Stimulated activated CD4-positive, alpha-beta T cell treated with anti-CD3 and anti-CD28 coated beads, Interleukin-15, amount 100 ng/mL, for 48 hours (primary cell): ENCODE data around the gene PIGN.

Experiments
- DNase-seq, 2 donors: peaks; one replicate each; pipeline ENCODE4 v3.0.0-alpha.2; 2020; ENCODE audit warnings: low read depth in 2 of 2

Gene PIGN

DNA sequence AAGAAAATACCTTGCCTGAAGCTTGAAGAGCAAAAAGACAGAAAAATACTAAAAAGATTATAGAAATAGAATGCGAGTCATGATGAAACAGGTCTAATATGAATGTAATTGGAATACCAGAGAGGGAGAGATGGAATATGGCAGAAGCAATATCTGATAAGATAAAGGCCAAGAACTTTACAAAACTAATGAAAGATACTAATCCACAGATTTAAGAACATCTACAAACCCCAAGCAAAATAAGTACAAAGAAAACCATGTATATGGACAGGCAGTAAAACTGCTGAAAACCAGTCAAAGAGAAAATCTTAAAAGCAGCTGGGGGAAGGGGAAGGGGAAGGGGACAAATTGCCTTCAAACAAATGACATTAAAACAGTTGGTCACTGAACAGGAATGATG, 67.0 kb downstream of the PIGN start:
- no peak for DNase-seq

DNA sequence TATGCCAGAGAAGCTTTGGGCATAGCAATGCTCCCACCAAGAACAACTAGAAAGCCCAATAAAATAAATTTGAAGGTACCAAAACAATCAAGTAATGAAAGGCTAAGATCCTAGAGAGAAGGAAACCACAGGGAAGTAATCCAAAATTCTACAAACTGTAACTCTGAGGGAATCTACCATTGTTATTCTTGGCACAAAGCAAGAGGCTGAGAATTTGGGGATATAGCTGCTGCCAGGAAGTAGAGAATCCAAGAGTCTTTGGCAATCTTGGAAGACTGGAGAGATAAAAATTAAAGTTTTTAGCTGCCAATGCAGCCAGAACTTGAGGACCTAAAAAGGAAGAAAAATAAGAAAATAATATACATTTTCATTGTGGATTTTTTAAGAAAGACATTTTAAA, 68.5 kb downstream of the PIGN start:
- DNase-seq: no peak

DNA sequence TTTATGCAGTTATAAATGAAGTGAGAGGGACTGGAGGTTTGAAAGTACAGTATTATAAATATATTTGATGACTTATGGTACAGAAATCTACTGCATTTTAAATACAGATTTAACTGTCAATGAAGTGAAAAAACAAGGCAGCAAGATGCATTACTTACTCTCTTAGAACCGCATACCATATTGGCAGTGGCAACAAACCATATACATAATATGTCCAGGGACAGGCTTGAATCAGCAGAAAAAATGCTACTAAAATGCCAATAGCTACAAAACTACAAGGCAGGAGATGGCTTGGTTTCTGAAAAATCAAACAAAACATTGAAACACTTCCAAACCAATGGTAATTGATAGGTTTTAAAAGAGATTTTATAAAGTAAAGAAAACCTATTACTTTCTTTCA, 77.2 kb downstream of the PIGN start:
- DNase-seq: no peak

DNA sequence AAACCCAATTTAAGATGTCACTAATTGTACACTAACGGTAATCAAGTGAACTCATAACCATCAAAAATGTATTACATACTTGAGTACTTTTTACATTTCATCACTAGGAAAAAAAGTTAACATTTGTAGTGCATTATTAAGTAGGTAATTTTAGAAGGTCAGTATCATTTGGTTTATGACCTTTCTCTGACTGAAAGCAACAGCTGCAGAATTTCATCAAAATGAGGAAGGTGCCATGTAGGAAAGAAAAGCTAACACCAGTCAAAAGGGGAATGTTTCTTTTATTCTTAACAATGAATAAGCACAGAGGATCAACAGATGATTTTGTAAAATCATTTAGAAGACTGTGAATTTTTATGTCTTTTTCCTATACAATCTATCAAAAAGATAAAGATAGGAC, 79.0 kb downstream of the PIGN start:
- no peak for DNase-seq

DNA sequence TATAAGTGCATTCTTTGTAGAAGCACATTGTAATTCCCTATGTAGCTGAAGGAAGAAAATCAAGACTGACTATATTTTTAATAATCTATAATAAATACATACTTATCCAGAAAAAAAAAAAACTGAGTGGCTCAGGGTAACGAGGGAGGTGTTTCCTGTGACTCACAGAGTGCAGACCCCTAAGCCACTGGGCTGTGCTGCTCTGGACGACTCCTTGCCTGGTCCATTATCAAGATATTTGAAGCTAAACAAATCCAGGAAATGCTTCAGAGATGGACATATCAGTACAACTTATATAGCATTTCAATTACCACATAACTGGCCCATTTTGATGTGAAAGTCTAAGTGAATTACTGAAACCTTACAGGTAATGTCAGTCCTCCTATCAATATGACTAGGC, 80.6 kb downstream of the PIGN start:
- no peak for DNase-seq

DNA sequence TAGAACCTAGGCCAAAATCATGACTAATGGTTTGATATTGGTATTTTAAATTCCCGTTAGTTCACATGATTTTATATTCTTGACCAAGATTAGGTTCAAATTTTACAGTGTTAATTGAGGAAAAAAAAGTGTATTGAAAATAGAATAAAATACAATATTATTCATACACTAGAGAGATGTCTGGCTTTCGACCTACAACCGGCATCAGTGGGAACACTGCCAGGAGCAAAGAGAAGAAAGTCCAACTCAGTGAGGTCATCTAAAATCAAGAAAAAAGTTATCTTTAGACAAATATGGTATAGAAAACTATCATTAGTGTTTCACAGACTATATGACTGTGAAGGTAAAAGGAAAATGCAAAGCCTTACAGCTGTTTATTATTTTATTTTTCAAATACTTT, 81.5 kb downstream of the PIGN start:
- DNase-seq: no peak

DNA sequence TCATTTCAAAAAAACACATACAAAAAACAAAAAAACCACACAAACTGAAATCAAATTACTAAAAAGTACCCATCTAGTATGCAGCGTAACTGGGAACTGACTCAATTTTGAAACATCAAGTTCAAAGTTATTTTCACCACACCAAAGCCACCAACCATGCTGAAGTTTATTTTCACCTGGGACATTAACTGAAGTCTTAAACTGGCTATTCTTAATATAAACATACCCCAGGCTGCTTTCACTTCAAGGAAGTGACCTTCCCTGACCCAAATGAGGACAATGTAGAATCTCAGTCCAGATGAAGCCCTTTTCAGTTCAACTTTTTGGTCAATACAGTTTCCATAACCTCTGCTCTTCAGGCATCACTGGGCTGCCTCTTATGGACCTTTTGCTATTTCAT, 84.6 kb downstream of the PIGN start:
- DNase-seq: no peak

DNA sequence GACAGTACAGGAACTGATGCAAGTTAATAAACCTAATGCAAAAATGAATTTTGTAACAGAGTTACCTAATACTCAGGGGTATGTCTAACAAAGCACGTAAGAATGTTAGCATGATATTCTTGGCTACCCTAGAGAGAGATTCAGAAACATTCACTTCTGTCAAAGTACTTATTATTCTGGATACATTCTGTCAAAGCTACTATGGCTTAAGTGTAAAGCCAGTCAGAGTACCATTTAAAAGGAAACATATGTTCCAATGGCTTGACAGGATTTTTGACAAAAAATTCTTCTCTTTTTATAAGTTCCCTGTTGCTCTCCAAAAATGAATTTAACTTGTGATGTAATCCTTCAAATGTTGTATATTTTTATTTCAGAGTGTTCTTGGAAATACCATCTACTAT, 85.5 kb downstream of the PIGN start:
- DNase-seq: no peak

DNA sequence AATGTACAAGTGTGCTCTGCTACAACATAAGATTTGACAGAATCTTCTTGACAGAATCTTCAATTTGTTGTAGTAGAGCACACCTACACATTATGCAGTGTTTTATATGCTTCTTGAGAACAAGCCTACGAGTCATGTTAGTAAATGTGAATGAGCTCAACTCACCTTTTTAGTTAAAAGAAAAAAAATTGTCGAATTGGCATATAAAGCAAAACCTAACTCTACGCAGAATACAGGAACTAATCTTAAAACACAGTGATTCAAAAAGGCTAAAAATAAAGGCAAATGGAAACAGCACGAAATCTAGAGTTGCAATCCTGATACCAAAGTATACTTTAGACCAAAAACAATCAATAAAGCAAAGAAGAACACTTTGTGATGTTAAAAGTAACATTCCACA, 87.9 kb downstream of the PIGN start:
- DNase-seq: no peak

DNA sequence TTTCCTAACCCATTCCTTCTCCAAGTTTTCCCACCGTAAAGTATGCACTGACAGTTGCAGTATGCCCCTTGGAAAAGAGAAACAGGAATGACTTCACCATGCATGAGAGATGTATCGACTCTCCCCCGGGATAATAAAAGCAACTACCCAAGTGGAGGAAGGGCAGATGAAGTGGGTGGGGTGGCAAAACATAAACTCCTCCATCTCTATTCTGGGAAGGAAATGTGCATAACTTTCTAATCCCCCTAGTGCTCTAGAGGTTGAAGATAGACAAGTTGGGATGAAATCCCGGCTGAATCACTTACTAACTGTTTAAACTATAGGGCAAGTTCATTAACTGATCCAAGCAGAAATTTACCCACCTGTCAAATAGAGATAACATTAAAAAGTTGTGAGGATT, 89.2 kb downstream of the PIGN start:
- no peak for DNase-seq

DNA sequence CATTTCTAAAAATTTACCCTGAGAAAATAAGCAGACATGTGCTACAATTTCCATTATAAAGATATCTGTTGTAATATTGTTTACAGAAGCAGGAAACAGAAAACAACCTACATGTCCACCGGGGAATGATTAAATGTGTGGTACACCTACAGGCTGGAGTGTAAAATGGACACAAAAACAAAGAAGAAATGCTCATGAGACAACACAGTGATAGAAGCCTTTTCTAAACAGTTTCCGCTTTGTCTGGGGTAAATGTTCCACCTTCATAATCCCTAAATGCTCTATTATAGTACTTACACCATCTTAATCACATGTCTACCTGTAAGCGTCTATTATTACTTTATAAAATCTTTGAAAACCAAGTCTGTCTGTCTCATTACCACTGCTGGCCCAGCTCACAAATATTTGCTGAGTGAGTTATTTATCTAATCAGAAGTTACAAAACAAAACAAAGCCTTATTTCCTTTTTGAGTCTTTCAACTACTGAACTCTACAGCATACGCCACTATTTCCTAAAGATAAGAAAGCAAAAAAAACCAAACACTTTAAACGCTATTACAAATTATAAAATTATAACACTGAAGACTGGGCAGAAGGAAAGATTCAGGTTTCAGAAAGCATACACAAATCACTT, 95.3 kb downstream of the PIGN start:
- no peak for DNase-seq

DNA sequence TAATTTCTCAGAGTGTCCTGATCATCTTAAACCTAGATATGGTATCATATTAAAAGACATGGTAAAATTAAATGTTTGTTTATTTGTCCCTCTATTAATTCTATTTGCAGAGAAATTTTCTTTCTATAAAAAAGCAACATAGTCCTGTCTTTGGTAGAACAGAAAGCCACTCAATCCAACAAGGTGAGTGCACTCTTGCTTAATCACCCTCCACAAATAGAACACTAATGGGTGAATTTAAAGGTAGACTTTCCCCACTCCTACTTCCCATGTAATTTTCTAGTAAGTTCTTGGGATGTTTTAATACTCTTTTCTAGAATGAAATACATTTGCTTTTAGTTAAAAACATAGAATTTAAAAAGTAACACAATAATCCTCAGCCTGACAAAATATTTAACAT, 97.7 kb downstream of the PIGN start:
- no peak for DNase-seq

DNA sequence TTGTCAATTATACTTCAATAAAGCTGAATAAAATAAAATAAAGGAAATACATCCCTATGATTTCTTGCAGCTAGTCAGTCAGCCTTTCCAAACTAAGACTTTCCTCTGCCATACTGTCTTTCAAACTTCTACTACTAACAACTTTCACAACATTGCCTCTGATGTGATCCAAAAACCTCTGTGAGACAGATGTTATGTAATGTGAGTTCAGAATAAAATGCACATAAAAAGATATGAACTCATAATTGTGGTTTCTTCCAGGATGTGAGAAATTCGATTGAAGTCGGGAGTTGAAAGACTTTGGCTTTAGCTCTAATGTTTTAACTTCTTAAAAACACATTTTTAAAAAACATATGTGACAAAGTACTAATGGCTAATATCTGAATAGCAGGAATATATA, 98.7 kb downstream of the PIGN start:
- DNase-seq: no peak

DNA sequence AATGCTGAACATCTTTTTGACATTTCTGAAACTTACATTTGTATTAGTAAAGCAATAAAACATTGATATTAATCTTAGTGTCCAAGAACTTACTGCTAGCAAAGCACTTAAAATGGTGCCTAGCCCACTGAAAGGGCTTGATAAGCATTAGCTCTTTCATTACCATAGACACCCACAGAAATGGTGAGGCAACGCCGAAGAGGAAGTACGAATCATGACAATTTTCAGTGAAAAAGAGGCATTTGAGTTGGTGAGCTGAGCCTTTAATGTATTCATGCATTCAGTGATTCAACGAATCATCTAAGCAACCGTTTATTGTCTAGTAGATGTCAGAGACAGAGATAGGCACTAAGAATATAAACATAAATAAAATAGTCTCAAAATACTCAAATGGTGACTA, 101.1 kb downstream of the PIGN start:
- DNase-seq: no peak

DNA sequence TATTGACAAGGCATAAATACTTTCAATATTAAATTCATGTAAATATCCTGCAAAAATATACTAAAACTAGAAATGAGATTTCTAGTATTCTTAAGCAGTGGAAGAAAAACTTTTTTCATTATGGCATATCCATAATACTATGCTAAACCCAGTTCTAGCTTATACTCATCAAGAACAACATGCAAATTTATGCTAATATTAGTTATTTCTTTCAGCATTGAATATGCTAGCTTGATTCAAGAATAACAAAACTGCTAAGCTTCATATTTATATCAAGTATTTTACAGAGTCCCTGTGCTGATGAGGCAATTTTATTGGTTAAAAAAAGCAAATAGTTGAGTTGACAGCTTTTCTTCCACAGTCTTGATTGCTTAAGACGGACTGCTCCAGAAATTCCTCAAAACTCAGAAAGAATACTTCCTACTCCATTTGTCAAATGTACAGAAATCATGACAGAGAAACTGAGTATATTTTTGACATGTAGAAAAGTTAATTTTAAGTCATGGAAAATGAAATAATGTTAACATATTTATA, 105.0 kb downstream of the PIGN start:
- no peak for DNase-seq

DNA sequence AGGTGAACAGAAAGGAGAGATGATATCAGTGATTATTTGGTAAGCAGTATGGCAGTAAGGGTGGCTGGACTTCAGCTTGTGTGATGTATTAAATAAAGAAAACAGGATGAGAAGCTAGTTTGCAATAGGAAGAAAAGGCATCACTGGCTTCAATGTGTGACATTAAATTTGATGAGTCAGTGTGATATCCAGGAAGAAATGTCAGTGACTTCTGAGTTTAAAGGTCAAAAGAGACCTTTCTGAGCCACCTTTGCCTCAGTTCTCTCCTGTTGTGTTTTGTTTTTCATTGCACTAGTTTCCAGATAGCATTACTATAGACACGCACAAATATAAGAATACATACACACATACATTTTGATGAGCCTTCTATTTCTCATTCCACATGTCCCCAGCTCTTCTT, 105.6 kb downstream of the PIGN start:
- no peak for DNase-seq

DNA sequence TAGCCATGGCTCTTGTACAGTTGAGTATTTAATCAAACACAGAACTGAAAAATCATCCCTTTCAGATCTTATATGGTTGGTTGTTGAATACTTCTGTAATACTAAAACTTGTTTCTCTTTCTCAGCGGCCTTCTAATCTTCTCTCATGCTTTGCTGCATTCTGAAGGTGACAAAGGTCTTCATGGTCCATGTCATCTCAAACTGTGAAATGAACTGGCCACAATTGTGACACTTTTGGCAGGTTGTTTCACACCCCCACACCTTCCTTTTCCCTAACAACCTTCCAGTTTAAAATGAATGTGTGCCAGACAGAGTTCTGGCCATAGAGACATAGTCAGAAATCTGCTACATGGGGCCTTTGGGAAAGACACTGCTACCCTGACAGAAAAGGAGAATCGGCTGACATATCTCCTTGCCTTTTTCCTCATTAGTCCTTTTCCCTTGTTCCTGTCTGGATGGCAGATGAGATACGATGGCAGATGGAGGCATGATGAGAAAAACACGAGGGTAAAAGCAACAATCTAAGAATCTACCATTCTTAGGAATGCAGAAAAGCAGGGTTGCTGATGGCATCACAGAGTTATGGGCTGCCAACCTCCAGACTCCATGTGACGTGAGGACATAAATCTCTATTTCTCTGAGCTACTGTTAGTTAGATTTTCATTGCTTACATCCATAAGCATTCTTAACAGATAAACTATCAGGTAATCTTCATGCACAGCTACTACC, 106.5 kb downstream of the PIGN start:
- no peak for DNase-seq

DNA sequence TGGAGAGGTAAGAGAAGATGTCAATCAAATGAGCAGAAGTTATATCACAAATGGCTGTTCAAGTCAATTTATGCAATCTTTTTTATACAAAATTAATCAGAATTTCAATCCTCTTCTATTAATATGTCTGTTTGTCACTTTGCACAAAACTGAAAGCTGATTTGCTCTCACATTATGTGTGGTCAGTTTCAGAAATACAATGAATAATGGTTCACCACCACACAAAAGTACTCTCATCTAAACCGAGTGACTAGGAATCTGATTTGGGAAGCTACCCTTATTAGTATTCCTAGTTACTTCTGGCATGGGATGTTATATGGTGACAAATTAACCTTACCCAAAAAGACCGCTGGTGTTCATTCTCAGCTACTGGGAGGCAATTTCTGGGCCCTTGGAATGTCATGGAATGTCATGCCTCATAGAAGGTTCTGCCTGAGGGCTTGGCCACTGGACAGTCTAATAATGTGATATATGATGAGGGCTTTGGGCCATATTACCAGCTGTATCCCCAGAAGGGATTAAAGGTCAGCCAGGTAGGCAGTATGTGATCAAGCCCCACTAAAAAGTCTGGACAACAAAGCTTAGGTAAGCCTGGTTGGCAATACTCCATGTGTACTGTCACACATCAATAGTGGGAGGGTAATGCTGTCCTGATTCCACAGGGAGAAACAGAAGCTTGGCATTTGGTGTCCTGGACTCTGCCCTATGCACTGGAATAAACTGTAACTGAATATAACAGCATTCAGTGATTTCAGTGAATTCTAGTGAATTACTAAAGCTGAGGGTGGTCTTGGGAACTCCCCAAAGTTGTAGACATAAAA, 113.2 kb downstream of the PIGN start:
- DNase-seq: no peak

DNA sequence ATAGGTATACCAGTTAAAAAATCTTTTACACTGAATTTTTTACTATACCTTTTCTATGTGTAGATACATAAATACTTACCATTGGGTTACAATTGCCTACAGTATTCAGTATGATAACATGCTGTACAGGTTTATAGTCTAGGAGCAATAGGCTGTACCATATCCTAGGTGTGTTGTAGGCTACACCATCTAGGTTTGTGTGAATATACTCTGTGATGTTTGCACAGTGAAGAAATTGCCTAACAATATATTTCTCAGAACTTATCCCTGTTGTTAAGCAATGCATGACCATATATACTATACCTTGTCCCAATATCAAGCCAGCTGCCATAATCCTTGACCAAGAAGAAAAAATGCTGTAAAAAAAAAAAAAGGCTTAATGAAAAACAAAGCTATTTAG, 114.5 kb downstream of the PIGN start:
- DNase-seq: no peak

DNA sequence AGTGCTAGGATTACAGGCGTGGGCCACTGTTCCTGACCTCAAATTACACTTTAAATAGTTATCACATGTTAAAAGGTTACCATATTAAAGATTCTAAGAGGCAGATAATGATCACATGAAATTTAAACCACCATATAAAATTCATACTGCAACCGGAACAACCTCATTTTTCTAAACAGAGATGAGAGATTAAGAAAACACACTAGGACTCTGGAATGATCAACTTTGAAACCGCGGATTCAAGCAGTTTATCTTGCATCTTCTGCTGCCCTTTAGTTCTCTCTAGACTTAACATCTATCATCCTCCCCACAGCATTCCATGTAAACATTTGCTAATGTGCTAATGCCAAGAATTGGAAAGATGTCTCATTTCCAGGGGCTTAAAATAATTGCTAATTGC, 115.8 kb downstream of the PIGN start:
- no peak for DNase-seq

DNA sequence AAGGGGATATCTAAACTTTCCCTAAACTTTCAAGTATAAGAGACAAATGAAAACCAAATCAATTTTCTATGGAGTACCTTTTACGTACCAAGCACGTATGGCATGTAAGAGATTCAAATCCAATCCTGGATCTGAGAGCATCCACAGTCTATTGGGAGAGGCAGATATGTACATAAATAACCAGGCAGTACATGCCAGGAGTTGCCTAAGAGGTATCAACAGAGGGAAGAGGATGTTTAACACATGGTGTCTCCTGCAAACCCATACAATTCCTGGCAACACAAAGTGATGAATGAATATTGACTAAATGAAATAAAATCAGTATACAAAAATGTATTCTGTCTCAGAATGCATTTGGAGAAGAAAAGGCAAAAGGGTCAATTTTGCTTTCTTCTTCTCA, 116.6 kb downstream of the PIGN start:
- no peak for DNase-seq

DNA sequence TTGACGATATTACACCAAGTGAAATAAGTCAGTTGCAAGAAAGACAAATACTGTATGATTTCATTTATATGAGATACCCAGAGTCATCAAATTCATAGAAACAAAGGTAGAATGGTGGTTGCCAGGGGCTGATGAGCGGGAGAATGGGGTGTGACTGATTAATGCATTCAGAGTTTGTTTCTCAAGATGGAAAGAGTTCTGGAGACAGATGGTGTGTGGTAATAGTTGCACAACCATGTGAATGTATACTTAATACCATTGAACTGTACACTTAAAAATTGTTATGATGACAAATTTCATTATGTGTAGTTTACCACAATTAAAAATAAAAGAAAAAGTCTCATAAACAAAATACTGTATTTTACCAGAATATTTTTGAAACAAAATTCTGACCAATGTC, 117.3 kb downstream of the PIGN start:
- no peak for DNase-seq
